ENCODE results near the gene NUDT22.
A peak's percentile ranks its signal among the peaks of the same experiment; 100 is the strongest.

Gene NUDT22

GRCh38 chr11:64252003-64252872 is 26.2 kb downstream of the NUDT22 start:
- no peak for DNase-seq (ENCODE audit: low read depth)

DNA sequence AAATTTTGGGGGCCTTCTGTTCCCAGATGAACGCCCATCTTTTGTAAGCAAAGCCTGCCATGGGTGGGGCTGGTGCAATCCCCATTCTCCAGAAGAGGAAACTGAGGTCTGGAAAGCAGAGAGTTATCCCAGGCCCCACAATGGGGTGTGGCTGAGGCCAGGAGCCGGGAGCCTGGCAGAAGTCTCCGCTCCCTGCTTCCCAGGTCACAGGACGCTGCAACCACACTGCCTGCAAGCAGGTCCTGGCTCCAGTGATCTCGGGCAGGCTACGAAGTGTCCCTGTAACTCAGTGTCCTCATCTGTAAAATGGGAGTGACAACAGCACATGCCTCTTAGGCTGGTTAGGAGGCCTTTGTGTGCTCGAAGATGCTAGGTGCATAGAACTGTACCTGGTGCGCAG is 27.0 kb downstream of the NUDT22 start:
- no peak overlapping the region for H3K4me3 ChIP-seq (ENCODE audit: low read depth, low read length)
- DNase-seq (ENCODE audit: low read depth): no peak
- TF ChIP-seq CTCF (conservative IDR thresholded peaks at IDR 0.05; ENCODE audit: low read depth, low read length): no peak

More at GRCh38 chr11:64252003-64252872, 26.2 kb downstream of the NUDT22 start:
- TF ChIP-seq CTCF (conservative IDR thresholded peaks at IDR 0.05; ENCODE audit: low read depth, low read length): peak; percentile 39
- peak overlapping the region; percentile 63 for H3K4me3 ChIP-seq (ENCODE audit: low read depth, low read length)

GRCh38 chr11:64253481-64253880 is 27.4 kb downstream of the NUDT22 start:
- no peak overlapping the region for H3K4me3 ChIP-seq (ENCODE audit: low read depth, low read length)
- no peak for TF ChIP-seq CTCF (conservative IDR thresholded peaks at IDR 0.05; ENCODE audit: low read depth, low read length)
- no peak for DNase-seq (ENCODE audit: low read depth)

GRCh38 chr11:64254326-64254725 is 28.3 kb downstream of the NUDT22 start:
- no peak for TF ChIP-seq CTCF (conservative IDR thresholded peaks at IDR 0.05; ENCODE audit: low read depth, low read length)
- no peak for DNase-seq (ENCODE audit: low read depth)
- H3K4me3 ChIP-seq (ENCODE audit: low read depth, low read length): no peak overlapping the region

DNA sequence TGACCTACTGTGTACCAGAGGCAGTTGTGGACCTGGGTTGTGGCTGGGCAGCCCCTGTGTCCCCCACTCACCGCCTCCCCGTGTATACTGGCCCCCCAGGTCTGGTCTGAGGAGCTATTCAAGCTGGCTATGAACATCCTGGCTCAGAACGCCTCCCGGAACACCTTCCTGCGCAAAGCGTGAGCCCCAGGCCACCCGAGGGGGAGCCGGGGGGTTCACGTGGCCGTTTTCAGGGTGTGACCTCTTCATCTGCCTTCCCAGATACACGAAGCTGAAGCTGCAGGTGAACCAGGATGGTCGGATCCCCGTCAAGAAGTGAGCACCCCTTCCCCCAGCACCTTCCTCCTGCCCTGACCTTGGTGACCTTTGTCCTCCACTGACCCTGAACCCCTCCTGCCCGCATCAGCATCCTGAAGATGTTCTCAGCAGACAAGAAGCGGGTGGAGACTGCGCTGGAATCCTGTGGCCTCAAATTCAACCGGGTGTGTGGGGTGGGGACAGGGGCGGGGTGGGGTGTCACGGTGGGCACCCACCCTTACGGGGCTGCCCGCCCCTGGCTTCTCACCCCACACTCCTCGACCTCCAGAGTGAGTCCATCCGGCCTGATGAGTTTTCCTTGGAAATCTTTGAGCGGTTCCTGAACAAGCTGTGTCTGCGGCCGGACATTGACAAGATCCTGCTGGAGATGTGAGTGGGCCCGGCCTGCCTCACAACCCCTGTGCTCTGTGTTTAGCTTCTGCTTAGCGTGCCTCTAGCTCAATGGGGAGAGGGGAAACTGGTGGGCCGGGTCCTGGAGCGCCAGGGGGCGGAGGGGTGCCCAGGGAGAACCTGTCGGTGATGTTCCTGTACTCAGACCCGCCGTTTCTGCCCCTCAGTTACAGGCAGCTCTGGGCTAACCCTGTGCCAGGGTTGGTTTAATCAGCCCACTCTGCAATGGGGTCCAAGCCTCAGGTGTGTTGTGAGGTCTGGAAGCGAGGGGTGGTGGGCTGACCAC is 29.4 kb downstream of the NUDT22 start:
- no peak for TF ChIP-seq CTCF (conservative IDR thresholded peaks at IDR 0.05; ENCODE audit: low read depth, low read length)
- no peak overlapping the region for H3K4me3 ChIP-seq (ENCODE audit: low read depth, low read length)
- DNase-seq (ENCODE audit: low read depth): no peak

DNA sequence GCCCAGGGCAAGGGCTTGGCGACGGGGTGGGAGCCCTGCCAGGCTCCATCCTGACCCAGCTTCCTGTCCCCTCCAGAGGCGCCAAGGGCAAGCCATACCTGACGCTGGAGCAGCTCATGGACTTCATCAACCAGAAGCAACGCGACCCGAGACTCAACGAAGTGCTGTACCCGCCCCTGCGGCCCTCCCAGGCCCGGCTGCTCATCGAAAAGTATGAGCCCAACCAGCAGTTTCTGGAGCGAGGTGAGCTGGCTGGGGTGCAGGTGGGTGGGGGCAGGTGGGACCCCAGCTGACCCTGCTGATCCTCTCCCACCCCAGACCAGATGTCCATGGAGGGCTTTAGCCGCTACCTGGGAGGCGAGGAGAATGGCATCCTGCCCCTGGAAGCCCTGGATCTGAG is 30.2 kb downstream of the NUDT22 start:
- H3K4me3 ChIP-seq (ENCODE audit: low read depth, low read length): no peak overlapping the region
- no peak for TF ChIP-seq CTCF (conservative IDR thresholded peaks at IDR 0.05; ENCODE audit: low read depth, low read length)
- DNase-seq (ENCODE audit: low read depth): no peak
